Gastrocnemius medialis (tissue), 4 donors: ENCODE data around the gene CCSER1. TPM values are rescaled to one million over a fixed set of nuclear protein-coding genes. Genes with fewer than 3 reads are reported as not detected.

ENCODE experiments used
- ATAC-seq, 2 donors: fragments of 150-250 bp; one replicate each; pipeline ENCODE4 v1.9.1; 2016
- DNase-seq, 2 donors: peaks; one replicate each; pipeline ENCODE4 v3.0.0-alpha.2; 2019
- H3K27ac ChIP-seq, 4 donors: fragments of 200-600 bp; sonication (generic); 1 replicate in 1 of 4; 2 replicates in 3 of 4; pipeline ENCODE4 v1.5.1; 2016 to 2018; ENCODE audit warnings: mild to moderate bottlenecking in 2 of 4, moderate library complexity in 1 of 4
- H3K27me3 ChIP-seq, 3 donors: fragments of 200-600 bp; sonication (generic) in 2 of 3; 1 replicate in 1 of 3; 2 replicates in 2 of 3; pipeline versions ENCODE4 v1.5.1 to v1.6.0; 2016 to 2019; ENCODE audit warnings: mild to moderate bottlenecking in 1 of 3, moderate library complexity in 1 of 3
- H3K36me3 ChIP-seq, 2 donors: fragments of 200-600 bp; sonication (generic) in 1 of 2; one replicate each; pipeline ENCODE4 v1.5.1; 2017 to 2018
- H3K4me1 ChIP-seq, 2 donors: fragments of 200-600 bp; sonication (generic) in 1 of 2; one replicate each; pipeline ENCODE4 v1.5.1; 2016 to 2017; ENCODE audit warnings: mild to moderate bottlenecking in 2 of 2
- H3K4me3 ChIP-seq, 4 donors: fragments of 200-600 bp; sonication (generic) in 3 of 4; 1 replicate in 1 of 4; 2 replicates in 3 of 4; pipeline ENCODE4 v1.5.1; 2016 to 2019; ENCODE audit warnings: mild to moderate bottlenecking in 2 of 4
- H3K9me3 ChIP-seq, 3 donors: fragments of 200-600 bp; sonication (generic) in 2 of 3; 1 replicate in 1 of 3; 2 replicates in 2 of 3; pipeline ENCODE4 v1.5.1; 2016 to 2019
- POLR2A ChIP-seq, 2 donors: fragments of 450-650 bp; IDR thresholded peaks; one replicate each; pipeline ENCODE4 v1.6.1; 2017; ENCODE audit warnings: antibody characterized with exemption in 2 of 2, mild to moderate bottlenecking in 2 of 2, moderate library complexity in 2 of 2
- in situ Hi-C, 4 donors: fragments of 200-750 bp; cut with MboI; loops; one replicate each; pipeline versions ENCODE4 v1.15.0 to v1.8.0; 2017; ENCODE audit warnings: low sequenced_read_pairs in 4 of 4
- intact Hi-C: fragments of 100-400 bp; cut with DNase I; formaldehyde crosslinking; loops from one replicate; pipeline ENCODE4 v1.15.1; 2023; ENCODE audit warnings: low total_unique reads
- total RNA-seq, 4 donors: library from RNA; depleted of rRNA; stranded (reverse); fragments of >200 nt; gene quantifications; one replicate each; pipeline versions ENCODE4 v1.1.0 to v1.2.3, GENCODE V29; 2016
- TF ChIP-seq, protein P1 (sequence below), 5 experiments: fragments of 450-650 bp in 3 of 5; fragments of 200-600 bp in 2 of 5; sonication (generic) in 2 of 5; IDR thresholded peaks in 4 of 5; conservative IDR thresholded peaks in 1 of 5; 1 replicate in 4 of 5; 2 replicates in 1 of 5; pipeline ENCODE4 v1.5.1; 2016 to 2019; ENCODE audit warnings: antibody characterized with exemption in 5 of 5, mild to moderate bottlenecking in 3 of 5, moderate library complexity in 3 of 5

Gene CCSER1
- total RNA-seq, 4 donors from 2014 or later, result 0.39 to 0.83 (median 0.63) TPM

DNA sequence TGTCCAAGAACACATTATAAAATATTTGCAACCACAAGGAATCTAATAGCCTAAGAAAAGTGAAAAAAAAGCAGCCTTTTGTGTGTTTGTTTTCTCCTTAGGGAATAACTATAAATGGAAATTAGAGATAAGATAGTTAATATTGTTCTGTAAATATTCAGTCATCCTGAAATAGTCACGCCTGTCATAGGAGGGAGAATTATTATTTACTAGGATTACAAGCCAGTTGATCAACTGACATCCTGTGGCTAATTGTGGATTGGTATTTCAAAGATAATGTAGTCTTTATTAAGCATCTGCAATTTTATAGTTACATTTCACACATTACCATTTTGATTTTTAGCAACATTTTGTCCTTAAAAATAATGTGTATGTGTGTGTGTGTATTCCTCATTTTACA lies 118.6 kb downstream of the CCSER1 start:
- no peaks in the 10 kb centered on the region for H3K36me3 ChIP-seq
- H3K27me3 ChIP-seq, result no peaks in the 10 kb centered on the region
- TF ChIP-seq, protein P1, sequence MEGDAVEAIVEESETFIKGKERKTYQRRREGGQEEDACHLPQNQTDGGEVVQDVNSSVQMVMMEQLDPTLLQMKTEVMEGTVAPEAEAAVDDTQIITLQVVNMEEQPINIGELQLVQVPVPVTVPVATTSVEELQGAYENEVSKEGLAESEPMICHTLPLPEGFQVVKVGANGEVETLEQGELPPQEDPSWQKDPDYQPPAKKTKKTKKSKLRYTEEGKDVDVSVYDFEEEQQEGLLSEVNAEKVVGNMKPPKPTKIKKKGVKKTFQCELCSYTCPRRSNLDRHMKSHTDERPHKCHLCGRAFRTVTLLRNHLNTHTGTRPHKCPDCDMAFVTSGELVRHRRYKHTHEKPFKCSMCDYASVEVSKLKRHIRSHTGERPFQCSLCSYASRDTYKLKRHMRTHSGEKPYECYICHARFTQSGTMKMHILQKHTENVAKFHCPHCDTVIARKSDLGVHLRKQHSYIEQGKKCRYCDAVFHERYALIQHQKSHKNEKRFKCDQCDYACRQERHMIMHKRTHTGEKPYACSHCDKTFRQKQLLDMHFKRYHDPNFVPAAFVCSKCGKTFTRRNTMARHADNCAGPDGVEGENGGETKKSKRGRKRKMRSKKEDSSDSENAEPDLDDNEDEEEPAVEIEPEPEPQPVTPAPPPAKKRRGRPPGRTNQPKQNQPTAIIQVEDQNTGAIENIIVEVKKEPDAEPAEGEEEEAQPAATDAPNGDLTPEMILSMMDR (IDR thresholded peaks at IDR 0.05 in 4 of 5, conservative IDR thresholded peaks at IDR 0.05 in 1 of 5), result no peak
- TF ChIP-seq POLR2A (IDR thresholded peaks at IDR 0.05), result no peak
- intact Hi-C loops (no loop called here), in situ Hi-C loops (no loop called here)
- H3K27ac ChIP-seq, result no peak overlapping the region
- no peaks in the 10 kb centered on the region for H3K9me3 ChIP-seq
- no peak overlapping the region for H3K4me3 ChIP-seq
- DNase-seq (no peak), ATAC-seq (no peak)
- no peaks in the 10 kb centered on the region for H3K4me1 ChIP-seq

DNA sequence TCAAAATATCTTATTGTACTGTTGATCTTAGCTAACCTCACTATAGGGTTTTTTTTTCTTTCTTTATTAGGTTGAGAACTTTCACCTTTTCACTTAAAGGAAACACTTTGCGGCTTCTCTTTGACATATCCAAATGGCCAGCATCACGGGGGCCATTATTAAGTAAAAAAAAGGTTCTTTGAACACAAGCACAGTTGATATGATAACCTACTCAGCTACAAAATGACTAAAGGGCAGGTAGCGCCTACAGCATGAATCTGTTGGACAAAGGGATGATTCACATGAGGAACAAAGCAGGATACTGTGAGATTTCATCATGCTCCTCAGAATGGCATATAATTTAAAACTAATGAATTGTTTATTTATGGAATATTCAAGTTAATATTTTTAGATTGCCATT lies 119.6 kb downstream of the CCSER1 start:
- no peak for DNase-seq
- TF ChIP-seq, protein P1 (IDR thresholded peaks at IDR 0.05 in 4 of 5, conservative IDR thresholded peaks at IDR 0.05 in 1 of 5), result no peak
- no peak for TF ChIP-seq POLR2A (IDR thresholded peaks at IDR 0.05)
- no peaks in the 10 kb centered on the region for H3K9me3 ChIP-seq
- intact Hi-C loops (no loop called here), in situ Hi-C loops (no loop called here)
- no peaks in the 10 kb centered on the region for H3K27me3 ChIP-seq
- ATAC-seq, result no peak
- no peaks in the 10 kb centered on the region for H3K36me3 ChIP-seq
- H3K27ac ChIP-seq, result no peak overlapping the region
- H3K4me1 ChIP-seq, result no peaks in the 10 kb centered on the region
- H3K4me3 ChIP-seq, result no peak overlapping the region

DNA sequence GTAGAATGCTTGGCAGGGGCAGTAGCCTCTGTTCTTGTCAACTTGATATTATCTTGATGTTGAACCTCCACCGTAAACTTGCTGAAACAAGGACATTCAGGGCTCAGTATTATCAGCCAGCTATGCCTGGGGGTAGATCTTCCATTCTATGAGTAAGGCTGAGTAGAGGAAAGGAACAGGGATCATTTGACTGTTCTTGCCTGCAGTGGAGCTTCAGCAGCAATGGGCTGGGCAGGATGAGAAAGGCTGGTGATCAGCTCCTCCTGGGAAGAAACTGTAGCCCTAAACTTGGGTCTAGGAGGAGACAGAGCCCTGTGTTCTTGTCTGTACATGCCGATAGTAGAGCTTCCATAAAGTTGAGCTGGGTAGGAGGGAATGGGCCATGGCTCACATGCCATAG lies 127.2 kb downstream of the CCSER1 start:
- Histone ChIP-seq H3K4me3 (no peak overlapping the region), H3K27ac (no peak overlapping the region), H3K4me1 (no peaks in the 10 kb centered on the region), H3K27me3 (no peaks in the 10 kb centered on the region), H3K9me3 (no peaks in the 10 kb centered on the region), H3K36me3 (no peaks in the 10 kb centered on the region)
- ATAC-seq (no peak), DNase-seq (no peak)
- TF ChIP-seq, protein P1 (IDR thresholded peaks at IDR 0.05 in 4 of 5, conservative IDR thresholded peaks at IDR 0.05 in 1 of 5), result no peak
- no peak for TF ChIP-seq POLR2A (IDR thresholded peaks at IDR 0.05)
- in situ Hi-C loops (no loop called here), intact Hi-C loops (no loop called here)

DNA sequence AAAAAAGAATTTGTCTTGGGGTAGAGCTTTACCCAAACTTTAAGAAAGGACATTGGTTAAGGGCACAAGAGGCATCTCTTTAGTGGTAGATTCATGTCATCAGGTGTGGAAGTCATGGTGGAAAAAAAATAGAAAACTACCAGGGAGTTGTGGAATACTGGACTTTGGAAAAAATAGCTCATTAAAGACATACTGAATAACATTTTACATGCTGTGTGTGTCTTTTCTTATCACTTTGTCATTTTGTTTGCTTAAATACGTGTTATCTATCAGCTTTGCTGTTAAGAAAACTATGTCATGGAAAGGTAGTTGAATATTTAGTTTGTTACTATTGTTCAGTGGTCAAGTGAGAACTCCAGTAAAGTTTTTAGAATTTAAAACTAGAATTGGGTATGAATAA lies 147.0 kb downstream of the CCSER1 start:
- in situ Hi-C loops, result no loop called here
- intact Hi-C loops, result no loop called here

DNA sequence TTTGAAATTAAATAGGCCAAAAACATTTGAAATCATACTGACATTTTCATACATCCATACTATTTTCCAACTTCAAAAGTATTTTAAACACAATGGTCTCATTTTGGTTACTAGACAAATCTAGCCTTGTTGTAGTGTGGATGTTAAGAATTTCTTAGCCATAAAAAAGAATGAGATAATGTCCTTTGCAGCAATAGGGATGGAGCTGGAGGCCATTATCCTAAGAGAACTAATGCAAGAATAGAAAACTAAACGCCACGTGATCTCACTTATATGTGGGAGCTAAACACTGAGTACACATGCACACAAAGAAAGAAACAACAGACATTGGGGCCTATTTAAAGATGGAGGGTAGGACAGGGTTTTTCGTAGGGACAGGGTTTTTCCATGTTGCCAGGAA lies 153.8 kb downstream of the CCSER1 start:
- no peak overlapping the region for H3K27ac ChIP-seq
- in situ Hi-C loops (no loop called here), intact Hi-C loops (no loop called here)
- no peak overlapping the region for H3K4me3 ChIP-seq
- TF ChIP-seq POLR2A (IDR thresholded peaks at IDR 0.05), result no peak
- TF ChIP-seq, protein P1 (IDR thresholded peaks at IDR 0.05 in 4 of 5, conservative IDR thresholded peaks at IDR 0.05 in 1 of 5), result no peak
- no peaks in the 10 kb centered on the region for H3K36me3 ChIP-seq
- no peak for DNase-seq
- no peak for ATAC-seq
- no peaks in the 10 kb centered on the region for H3K4me1 ChIP-seq
- no peaks in the 10 kb centered on the region for H3K9me3 ChIP-seq
- no peaks in the 10 kb centered on the region for H3K27me3 ChIP-seq

More for the DNA sequence above, 147.0 kb downstream of the CCSER1 start:
- DNase-seq (no peak), ATAC-seq (no peak)
- Histone ChIP-seq H3K36me3 (no peaks in the 10 kb centered on the region), H3K9me3 (no peaks in the 10 kb centered on the region), H3K27ac (no peak overlapping the region), H3K4me1 (no peaks in the 10 kb centered on the region), H3K27me3 (no peaks in the 10 kb centered on the region), H3K4me3 (no peak overlapping the region)
- TF ChIP-seq, protein P1 (IDR thresholded peaks at IDR 0.05 in 4 of 5, conservative IDR thresholded peaks at IDR 0.05 in 1 of 5), result no peak
- TF ChIP-seq POLR2A (IDR thresholded peaks at IDR 0.05), result no peak
